H7 (cell line): ENCODE measurements around the gene ACOT4. TPM values are rescaled to one million over a fixed set of nuclear protein-coding genes. Genes with fewer than 3 reads are reported as not detected.
"Not testable (repeated sequence)": the region's sequence is repeated elsewhere in the genome, so short reads cannot be mapped to it uniquely, and the experiment has no call there.

ENCODE experiments used
- DNase-seq: peaks from one replicate; pipeline ENCODE4 v3.0.0; 2012
- H3K27me3 ChIP-seq: 2 replicates; pipeline ENCODE4 v1.6.0; 2011; ENCODE audit warnings: mild to moderate bottlenecking, low read length; ENCODE audit not compliant: control insufficient read depth, insufficient read depth
- H3K36me3 ChIP-seq: replicated peaks from 2 replicates; pipeline ENCODE4 v1.5.1; 2011; ENCODE audit warnings: low read length; ENCODE audit not compliant: control insufficient read depth, insufficient read depth
- H3K4me3 ChIP-seq: 2 replicates; pipeline ENCODE4 v1.5.1; 2011; ENCODE audit warnings: low read depth, mild to moderate bottlenecking, control low read depth, low read length, moderate library complexity; ENCODE audit not compliant: insufficient read depth
- total RNA-seq: library from RNA; depleted of rRNA; stranded (reverse); fragments of >200 nt; shearing (Covaris generic); gene quantifications from 2 replicates; pipeline ENCODE4 v1.2.3, GENCODE V29; 2014; rRNA removed

Gene ACOT4
- total RNA-seq, 1 experiment from 2014 or later: 0.80 TPM

GRCh38 chr14:73634011-73634833, 42.5 kb downstream of the ACOT4 start:
- peak; percentile 91 for DNase-seq
- Histone ChIP-seq H3K36me3 (no peaks in the 10 kb centered on the region), H3K4me3 (peak overlapping the region; percentile 48), H3K27me3 (no peaks in the 10 kb centered on the region)

- not testable (repeated sequence) for H3K36me3 ChIP-seq, H3K4me3 ChIP-seq, DNase-seq, H3K27me3 ChIP-seq
Measured at GRCh38 chr14:73636355-73636754, 44.7 kb downstream of the ACOT4 start.

- DNase-seq: no peak
- no peak overlapping the region for H3K4me3 ChIP-seq
- H3K36me3 ChIP-seq: no peaks in the 10 kb centered on the region
- no peaks in the 10 kb centered on the region for H3K27me3 ChIP-seq
Measured at GRCh38 chr14:73637830-73638229, 46.2 kb downstream of the ACOT4 start.

- Histone ChIP-seq H3K4me3 (no peak overlapping the region), H3K36me3 (no peaks in the 10 kb centered on the region), H3K27me3 (no peaks in the 10 kb centered on the region)
- DNase-seq: no peak
Measured at GRCh38 chr14:73640796-73641365, 49.2 kb downstream of the ACOT4 start.

GRCh38 chr14:73644531-73645247, 53.0 kb downstream of the ACOT4 start, which contains the start of gene DNAL1:
Gene DNAL1 (plus strand): TSS chr14:73644986. CDS start chr14:73645040, 54 bp downstream.
- H3K27me3 ChIP-seq: no peaks in the 10 kb centered on the region
- H3K36me3 ChIP-seq: no peaks in the 10 kb centered on the region
- H3K4me3 ChIP-seq: peak within 1 kb of the TSS; percentile 84
- peak; percentile 97 for DNase-seq

GRCh38 chr14:73645248-73645610, 53.6 kb downstream of the ACOT4 start:
- H3K36me3 ChIP-seq: no peaks in the 10 kb centered on the region
- H3K27me3 ChIP-seq: no peaks in the 10 kb centered on the region
- DNase-seq: no peak
- peak overlapping the region; percentile 84 for H3K4me3 ChIP-seq

Other genes with a start within 250 kb of the ACOT4 start
- gene NUMB, start 133.3 kb upstream of the ACOT4 start, total RNA-seq: 15.3 and 18.1 TPM in 2 replicates
- 19.4 and 23.5 TPM in 2 replicates for gene RIOX1, start 100.9 kb upstream of the ACOT4 start, total RNA-seq
- 3.3 and 3.6 TPM in 2 replicates for gene ACOT1, start 54.7 kb upstream of the ACOT4 start, total RNA-seq
- 0.07 TPM in 1 of 2 replicates, not detected in the other for gene HEATR4, start 32.9 kb upstream of the ACOT4 start, total RNA-seq
- gene ACOT2, start 22.7 kb upstream of the ACOT4 start, total RNA-seq: 5.2 and 7.7 TPM in 2 replicates
- gene ACOT6, start 20.6 kb downstream of the ACOT4 start, total RNA-seq: not detected in 2 replicates
- 4.2 and 4.9 TPM in 2 replicates for gene DNAL1, start 53.1 kb downstream of the ACOT4 start, total RNA-seq
- gene PNMA1, start 122.5 kb downstream of the ACOT4 start, total RNA-seq: 18.0 and 18.1 TPM in 2 replicates